IPS-20b (cell line): ENCODE results near the gene MSI2.

ENCODE experiments used
- H3K27ac ChIP-seq: one replicate; pipeline ENCODE4 v1.5.1; 2013; ENCODE audit warnings: low read length
- H3K27me3 ChIP-seq: 2 replicates; pipeline ENCODE4 v1.6.1; 2013; ENCODE audit warnings: mild to moderate bottlenecking, low read length, inconsistent platforms; ENCODE audit not compliant: insufficient read depth
- H3K36me3 ChIP-seq: 2 replicates; pipeline ENCODE4 v1.6.1; 2013; ENCODE audit warnings: low read depth, mild to moderate bottlenecking, inconsistent platforms, low read length, moderate library complexity; ENCODE audit not compliant: insufficient read depth
- H3K4me1 ChIP-seq: 2 replicates; pipeline ENCODE4 v1.6.1; 2013; ENCODE audit warnings: mild to moderate bottlenecking, control low read depth, inconsistent platforms, low read length, moderate library complexity; ENCODE audit not compliant: insufficient read depth
- H3K4me3 ChIP-seq: 2 replicates; pipeline ENCODE4 v1.5.1; 2013; ENCODE audit warnings: mild to moderate bottlenecking, low read length, inconsistent platforms
- H3K9ac ChIP-seq: 2 replicates; pipeline ENCODE4 v1.6.1; 2013; ENCODE audit warnings: low read depth, mild to moderate bottlenecking, inconsistent platforms, low read length, moderate library complexity
- H3K9me3 ChIP-seq: 2 replicates; pipeline ENCODE4 v1.6.1; 2013; ENCODE audit warnings: mild to moderate bottlenecking, low read depth, low read length, inconsistent platforms; ENCODE audit not compliant: insufficient read depth

Gene MSI2

GRCh38 chr17:57502811-57503241 lies 246.5 kb downstream of the MSI2 start:
- Histone ChIP-seq H3K27me3 (no peaks in the 10 kb centered on the region), H3K36me3 (no peaks in the 10 kb centered on the region), H3K4me1 (peaks cover 13% of the 10 kb centered on the region; the same call in 1 of the 2 replicates), H3K27ac (no peak overlapping the region), H3K9ac (no peak overlapping the region), H3K4me3 (no peak overlapping the region), H3K9me3 (no peaks in the 10 kb centered on the region)

- Histone ChIP-seq H3K36me3 (no peaks in the 10 kb centered on the region), H3K4me1 (peaks cover 13% of the 10 kb centered on the region; the same call in 1 of the 2 replicates), H3K27me3 (no peaks in the 10 kb centered on the region), H3K4me3 (no peak overlapping the region), H3K9ac (no peak overlapping the region), H3K27ac (no peak overlapping the region), H3K9me3 (no peaks in the 10 kb centered on the region)
These were observed 247.9 kb downstream of the MSI2 start for GRCh38 chr17:57504208-57504607.

GRCh38 chr17:57505841-57506773 lies 249.8 kb downstream of the MSI2 start:
- Histone ChIP-seq H3K9ac (peak overlapping the region; percentile 23; the same call in 1 of the 2 replicates), H3K9me3 (no peaks in the 10 kb centered on the region), H3K27me3 (no peaks in the 10 kb centered on the region), H3K4me3 (no peak overlapping the region), H3K36me3 (no peaks in the 10 kb centered on the region), H3K27ac (no peak overlapping the region), H3K4me1 (peaks cover 13% of the 10 kb centered on the region; the same call in 1 of the 2 replicates)

- H3K9ac ChIP-seq = peak overlapping the region; percentile 23; the same call in 1 of the 2 replicates
- H3K4me1 ChIP-seq = peaks cover 13% of the 10 kb centered on the region; the same call in 1 of the 2 replicates
- H3K9me3 ChIP-seq = no peaks in the 10 kb centered on the region
- H3K27me3 ChIP-seq = no peaks in the 10 kb centered on the region
- H3K4me3 ChIP-seq = no peak overlapping the region
- H3K27ac ChIP-seq = no peak overlapping the region
- H3K36me3 ChIP-seq = no peaks in the 10 kb centered on the region
These were observed 250.4 kb downstream of the MSI2 start for GRCh38 chr17:57506774-57507127.

GRCh38 chr17:57507828-57508227 lies 251.5 kb downstream of the MSI2 start:
- Histone ChIP-seq H3K4me1 (peaks cover 13% of the 10 kb centered on the region; the same call in 1 of the 2 replicates), H3K27ac (no peak overlapping the region)

GRCh38 chr17:57508671-57509070 lies 252.3 kb downstream of the MSI2 start:
- Histone ChIP-seq H3K4me1 (peaks cover 13% of the 10 kb centered on the region; the same call in 1 of the 2 replicates), H3K9ac (no peak overlapping the region), H3K27ac (no peak overlapping the region)

More at GRCh38 chr17:57507828-57508227, 251.5 kb downstream of the MSI2 start:
- H3K9me3 ChIP-seq = no peaks in the 10 kb centered on the region
- no peak overlapping the region for H3K4me3 ChIP-seq
- H3K36me3 ChIP-seq = no peaks in the 10 kb centered on the region
- H3K9ac ChIP-seq = no peak overlapping the region
- no peaks in the 10 kb centered on the region for H3K27me3 ChIP-seq

DNA sequence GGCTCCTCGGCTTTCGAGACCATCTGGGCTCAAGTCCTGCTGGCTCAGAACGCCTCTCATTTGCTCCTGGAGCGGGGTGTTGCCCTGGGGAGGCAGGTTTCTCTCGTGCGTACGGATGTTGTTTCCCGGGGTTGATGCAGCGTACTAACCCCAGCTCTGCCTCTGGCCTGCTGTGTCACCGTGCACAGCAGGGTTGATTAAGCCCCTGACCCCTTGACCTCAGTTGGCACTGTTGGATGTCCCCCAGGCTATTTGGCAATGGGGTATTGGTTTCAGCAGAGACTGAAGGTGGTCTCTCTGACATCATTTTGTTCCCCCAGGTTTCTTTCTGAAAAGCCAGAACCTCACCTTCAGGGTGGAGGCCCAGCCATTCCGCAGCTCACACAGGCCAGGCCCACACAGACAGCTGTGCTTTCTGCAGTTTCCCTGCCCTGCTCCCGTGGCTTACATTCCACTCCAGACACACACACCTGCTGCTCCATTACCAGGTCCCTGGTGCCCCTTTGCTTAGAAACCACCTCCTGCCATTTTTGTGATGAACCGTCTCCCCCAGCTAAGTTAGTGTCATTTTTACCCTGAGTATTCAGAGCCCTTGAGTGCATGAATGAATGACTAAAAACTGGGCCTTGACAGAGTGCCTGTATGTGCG lies 255.3 kb downstream of the MSI2 start:
- H3K27ac ChIP-seq = no peak overlapping the region
- no peak overlapping the region for H3K9ac ChIP-seq
- no peak overlapping the region for H3K4me3 ChIP-seq
- no peaks in the 10 kb centered on the region for H3K36me3 ChIP-seq
- H3K27me3 ChIP-seq = no peaks in the 10 kb centered on the region
- no peaks in the 10 kb centered on the region for H3K9me3 ChIP-seq
- H3K4me1 ChIP-seq = peaks cover 8% of the 10 kb centered on the region; the same call in 1 of the 2 replicates

More at GRCh38 chr17:57508671-57509070, 252.3 kb downstream of the MSI2 start:
- H3K9me3 ChIP-seq = no peaks in the 10 kb centered on the region
- H3K27me3 ChIP-seq = no peaks in the 10 kb centered on the region
- no peak overlapping the region for H3K4me3 ChIP-seq
- H3K36me3 ChIP-seq = no peaks in the 10 kb centered on the region

GRCh38 chr17:57512258-57512657 lies 255.9 kb downstream of the MSI2 start:
- Histone ChIP-seq H3K4me3 (no peak overlapping the region), H3K9me3 (no peaks in the 10 kb centered on the region), H3K4me1 (peaks cover 8% of the 10 kb centered on the region; the same call in 1 of the 2 replicates), H3K9ac (no peak overlapping the region), H3K36me3 (no peaks in the 10 kb centered on the region), H3K27me3 (no peaks in the 10 kb centered on the region), H3K27ac (no peak overlapping the region)

DNA sequence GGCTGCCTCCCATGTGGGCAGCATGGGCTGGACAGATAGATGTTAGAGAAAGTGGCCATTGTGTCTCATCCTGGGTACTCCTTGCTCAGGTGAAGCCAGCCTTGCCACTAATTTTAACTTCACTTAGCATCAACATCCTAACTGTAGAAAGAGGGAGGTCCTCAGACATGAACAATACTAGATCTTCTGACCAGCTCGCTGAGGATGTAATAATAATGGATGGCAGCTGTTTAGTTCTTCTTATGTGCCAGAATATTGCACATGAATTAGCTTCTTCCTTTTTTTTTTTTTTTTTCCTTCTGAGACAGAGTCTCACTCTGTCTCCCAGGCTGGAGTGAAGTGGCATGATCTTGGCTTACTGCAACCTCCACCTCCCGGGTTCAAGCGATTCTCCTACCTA lies 256.4 kb downstream of the MSI2 start:
- H3K27ac ChIP-seq = no peak overlapping the region
- H3K4me3 ChIP-seq = no peak overlapping the region
- no peaks in the 10 kb centered on the region for H3K9me3 ChIP-seq
- no peak overlapping the region for H3K9ac ChIP-seq
- H3K36me3 ChIP-seq = no peaks in the 10 kb centered on the region
- H3K27me3 ChIP-seq = no peaks in the 10 kb centered on the region
- H3K4me1 ChIP-seq = peaks cover 9% of the 10 kb centered on the region; the same call in 1 of the 2 replicates

- H3K36me3 ChIP-seq = no peaks in the 10 kb centered on the region
- no peak overlapping the region for H3K27ac ChIP-seq
- no peak overlapping the region for H3K4me3 ChIP-seq
- H3K9ac ChIP-seq = no peak overlapping the region
- no peaks in the 10 kb centered on the region for H3K9me3 ChIP-seq
- H3K4me1 ChIP-seq = peaks cover 10% of the 10 kb centered on the region; the same call in 1 of the 2 replicates
- H3K27me3 ChIP-seq = no peaks in the 10 kb centered on the region
These were observed 257.2 kb downstream of the MSI2 start for GRCh38 chr17:57513569-57513968.

- H3K36me3 ChIP-seq = no peaks in the 10 kb centered on the region
- H3K27ac ChIP-seq = no peak overlapping the region
- peaks cover 16% of the 10 kb centered on the region for H3K4me1 ChIP-seq
- no peak overlapping the region for H3K4me3 ChIP-seq
- no peaks in the 10 kb centered on the region for H3K9me3 ChIP-seq
- no peaks in the 10 kb centered on the region for H3K27me3 ChIP-seq
- no peak overlapping the region for H3K9ac ChIP-seq
These were observed 258.3 kb downstream of the MSI2 start for GRCh38 chr17:57514614-57515013.
